Stomach (tissue), 9 donors: ENCODE results near the gene TEAD2. TPM values are rescaled to one million over a fixed set of nuclear protein-coding genes. Genes with fewer than 3 reads are reported as not detected.

Experiments
- DNase-seq, 2 donors: peaks; one replicate each; pipeline versions ENCODE4 v3.0.0 to v3.0.0-alpha.2; 2013 to 2019
- H3K27ac ChIP-seq, 5 donors: fragments of 200-600 bp in 4 of 5; sonication (generic) in 4 of 5; one replicate each; pipeline ENCODE4 v1.5.1; 2013 to 2019; ENCODE audit warnings: mild to moderate bottlenecking in 1 of 5, moderate library complexity in 1 of 5
- H3K27me3 ChIP-seq, 3 donors: fragments of 200-600 bp; sonication (generic); one replicate each; pipeline ENCODE4 v1.5.1; 2017 to 2019; ENCODE audit warnings: mixed run types in 1 of 3
- H3K36me3 ChIP-seq, 4 donors: fragments of 200-600 bp; sonication (generic); 1 replicate in 3 of 4; 2 replicates in 1 of 4; pipeline ENCODE4 v1.5.1; 2016 to 2019
- H3K4me1 ChIP-seq, 4 donors: fragments of 200-600 bp; sonication (generic); one replicate each; pipeline ENCODE4 v1.5.1; 2016 to 2019
- H3K4me3 ChIP-seq, 4 donors: fragments of 200-600 bp; sonication (generic) in 3 of 4; one replicate each; pipeline ENCODE4 v1.5.1; 2016 to 2019; ENCODE audit warnings: mild to moderate bottlenecking in 1 of 4
- H3K9me3 ChIP-seq, 4 donors: fragments of 200-600 bp; sonication (generic); one replicate each; pipeline ENCODE4 v1.5.1; 2016 to 2019
- EP300 ChIP-seq: sonication (generic); formaldehyde crosslinking; IDR thresholded peaks from one replicate; pipeline ENCODE4 v1.6.1; 2017; ENCODE audit warnings: antibody characterized with exemption
- POLR2A ChIP-seq, 4 donors: fragments of 450-650 bp; IDR thresholded peaks; one replicate each; pipeline ENCODE4 v1.6.1; 2016; ENCODE audit warnings: antibody characterized with exemption in 4 of 4, control low read depth in 2 of 4, mild to moderate bottlenecking in 1 of 4, moderate library complexity in 1 of 4
- POLR2AphosphoS5 ChIP-seq, 3 donors: sonication (generic); formaldehyde crosslinking; IDR thresholded peaks; one replicate each; pipeline ENCODE4 v1.6.1; 2016; ENCODE audit warnings: antibody characterized with exemption in 3 of 3
- WGBS, 5 donors: extraction: QIAGEN DNeasy Blood & Tissue Kit in 3 of 5; methylation state at CpG; one replicate each; pipeline versions ENCODE4 v1.1.5 to v1.1.7; 2013 to 2018; 5-methylcytosine and 5-hydroxymethylcytosine counted together
- intact Hi-C: fragments of 100-400 bp; cut with DNase I; formaldehyde crosslinking; loops from one replicate; pipeline ENCODE4 v1.15.1; 2023; ENCODE audit warnings: low total_unique reads
- polyA plus RNA-seq, 3 donors: library from polyadenylated mRNA; stranded (reverse); fragments of 200-250 nt; gene quantifications; one replicate each; pipeline ENCODE4 v1.2.3, GENCODE V29; 2013
- total RNA-seq, 5 donors: library from RNA; depleted of rRNA; stranded (reverse); fragments of >200 nt; gene quantifications; one replicate each; pipeline versions ENCODE4 v1.1.0 to v1.2.3, GENCODE V29; 2014 to 2016
- TF ChIP-seq, protein P1 (sequence below), 7 experiments: fragments of 450-650 bp in 4 of 7; fragments of 200-600 bp in 3 of 7; sonication (generic) in 3 of 7; IDR thresholded peaks; one replicate each; pipeline ENCODE4 v1.5.1; 2016 to 2019; ENCODE audit warnings: antibody characterized with exemption in 7 of 7, control low read depth in 2 of 7, mild to moderate bottlenecking in 1 of 7
- donor health status: healthy with polysubstance abuse.
- donor health status: Bipolar disorder and iron deficiency.
- donor health status: healthy.

TEAD2 gene
- total and polyA plus RNA-seq, 8 donors = 4.3 to 42.0 (median 20.0) TPM

- WGBS, 5 donors = 87 to 93% (median 90%) methylated on average over 6 of the region's 6 CpGs
These were observed 37.8 kb upstream of the TEAD2 start for GRCh38 chr19:49400029-49400428.

DNA sequence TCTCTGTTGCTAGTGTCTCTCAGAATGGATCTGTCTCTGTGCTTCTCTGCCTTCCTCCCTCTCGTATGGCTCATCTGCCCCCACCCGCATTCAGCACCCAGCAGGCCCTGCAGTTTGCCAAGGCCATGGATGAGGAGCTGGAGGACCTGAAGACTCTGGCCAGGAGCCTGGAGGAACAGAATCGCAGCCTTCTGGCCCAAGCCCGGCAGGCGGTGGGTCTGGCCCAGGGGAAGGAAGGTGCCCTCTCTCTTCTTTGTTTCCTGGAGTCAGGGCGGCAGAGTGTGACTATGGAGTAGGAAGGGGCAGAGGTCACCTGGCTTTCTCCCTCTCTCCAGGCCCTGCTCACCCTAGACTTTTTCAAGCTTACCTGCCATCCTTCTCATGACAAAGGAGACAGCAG is 36.7 kb upstream of the TEAD2 start:
- Histone ChIP-seq H3K27me3 (peaks cover 0 to 55% (median 6%) of the 10 kb centered on the region in 3 donors), H3K9me3 (no peaks in the 10 kb centered on the region), H3K36me3 (no peaks in the 10 kb centered on the region), H3K4me3 (no peak overlapping the region), H3K4me1 (no peaks in the 10 kb centered on the region), H3K27ac (no peak overlapping the region)
- no peak for TF ChIP-seq POLR2AphosphoS5 (IDR thresholded peaks at IDR 0.05)
- no peak for TF ChIP-seq POLR2A (IDR thresholded peaks at IDR 0.05)
- no peak for TF ChIP-seq EP300
- TF ChIP-seq, protein P1, sequence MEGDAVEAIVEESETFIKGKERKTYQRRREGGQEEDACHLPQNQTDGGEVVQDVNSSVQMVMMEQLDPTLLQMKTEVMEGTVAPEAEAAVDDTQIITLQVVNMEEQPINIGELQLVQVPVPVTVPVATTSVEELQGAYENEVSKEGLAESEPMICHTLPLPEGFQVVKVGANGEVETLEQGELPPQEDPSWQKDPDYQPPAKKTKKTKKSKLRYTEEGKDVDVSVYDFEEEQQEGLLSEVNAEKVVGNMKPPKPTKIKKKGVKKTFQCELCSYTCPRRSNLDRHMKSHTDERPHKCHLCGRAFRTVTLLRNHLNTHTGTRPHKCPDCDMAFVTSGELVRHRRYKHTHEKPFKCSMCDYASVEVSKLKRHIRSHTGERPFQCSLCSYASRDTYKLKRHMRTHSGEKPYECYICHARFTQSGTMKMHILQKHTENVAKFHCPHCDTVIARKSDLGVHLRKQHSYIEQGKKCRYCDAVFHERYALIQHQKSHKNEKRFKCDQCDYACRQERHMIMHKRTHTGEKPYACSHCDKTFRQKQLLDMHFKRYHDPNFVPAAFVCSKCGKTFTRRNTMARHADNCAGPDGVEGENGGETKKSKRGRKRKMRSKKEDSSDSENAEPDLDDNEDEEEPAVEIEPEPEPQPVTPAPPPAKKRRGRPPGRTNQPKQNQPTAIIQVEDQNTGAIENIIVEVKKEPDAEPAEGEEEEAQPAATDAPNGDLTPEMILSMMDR (IDR thresholded peaks at IDR 0.05) = no peak
- intact Hi-C loops = loop anchor here (5.0 kb wide), 1 partner anchor 33 kb away; no protein-coding TSS in a partner anchor
- 83 to 91% (median 84%) methylated on average over 6 of the region's 6 CpGs for WGBS, 5 donors
- DNase-seq = no peak

More at GRCh38 chr19:49400029-49400428, 37.8 kb upstream of the TEAD2 start:
- no peak overlapping the region for H3K4me3 ChIP-seq
- peaks cover 0 to 48% (median 0%) of the 10 kb centered on the region in 3 donors for H3K27me3 ChIP-seq
- H3K9me3 ChIP-seq = no peaks in the 10 kb centered on the region
- intact Hi-C loops = no loop called here
- no peaks in the 10 kb centered on the region for H3K4me1 ChIP-seq
- no peak overlapping the region for H3K27ac ChIP-seq
- H3K36me3 ChIP-seq = no peaks in the 10 kb centered on the region
- no peak for TF ChIP-seq POLR2A (IDR thresholded peaks at IDR 0.05)
- no peak for TF ChIP-seq EP300
- TF ChIP-seq, protein P1 (IDR thresholded peaks at IDR 0.05) = no peak
- TF ChIP-seq POLR2AphosphoS5 (IDR thresholded peaks at IDR 0.05) = no peak
- no peak for DNase-seq

DNA sequence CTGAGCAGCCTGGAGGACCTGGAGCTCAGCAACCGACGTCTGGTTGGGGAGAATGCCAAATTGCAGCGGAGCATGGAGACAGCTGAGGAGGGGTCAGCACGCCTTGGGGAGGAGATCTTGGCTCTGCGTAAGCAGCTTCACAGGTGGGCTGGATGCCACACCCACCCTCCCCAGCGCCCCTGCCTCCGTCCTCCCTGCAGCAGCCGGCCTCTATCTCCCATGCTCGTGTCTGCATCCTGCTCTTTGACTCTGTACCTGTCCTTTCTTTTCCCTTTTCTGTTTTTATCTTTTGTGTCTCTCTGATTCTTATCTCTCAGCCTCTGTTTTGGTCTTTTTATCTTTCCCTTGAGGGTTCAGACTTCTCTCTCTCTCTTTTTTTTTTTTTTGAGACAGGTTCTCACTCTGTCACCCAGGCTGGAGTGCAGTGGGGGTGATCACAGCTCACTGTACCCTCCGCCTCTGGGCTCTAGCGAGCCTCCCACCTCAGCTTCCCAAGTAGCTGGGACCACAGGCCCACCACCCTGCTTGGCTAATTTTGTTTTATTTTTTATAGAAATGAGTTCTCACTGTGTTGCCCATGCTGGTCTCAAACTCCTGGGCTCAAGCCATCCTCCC is 35.9 kb upstream of the TEAD2 start:
- Histone ChIP-seq H3K27me3 (peaks cover 0 to 55% (median 7%) of the 10 kb centered on the region in 3 donors), H3K4me1 (no peaks in the 10 kb centered on the region), H3K4me3 (no peak overlapping the region), H3K36me3 (no peaks in the 10 kb centered on the region), H3K27ac (no peak overlapping the region), H3K9me3 (no peaks in the 10 kb centered on the region)
- 50 to 69% (median 53%) methylated on average over 11 of the region's 11 CpGs for WGBS, 5 donors
- DNase-seq = no peak
- TF ChIP-seq, protein P1 (IDR thresholded peaks at IDR 0.05) = no peak
- no peak for TF ChIP-seq POLR2A (IDR thresholded peaks at IDR 0.05)
- TF ChIP-seq EP300 = no peak
- no peak for TF ChIP-seq POLR2AphosphoS5 (IDR thresholded peaks at IDR 0.05)
- intact Hi-C loops = loop anchor here (5.0 kb wide), 1 partner anchor 34 kb away; no protein-coding TSS in a partner anchor

DNA sequence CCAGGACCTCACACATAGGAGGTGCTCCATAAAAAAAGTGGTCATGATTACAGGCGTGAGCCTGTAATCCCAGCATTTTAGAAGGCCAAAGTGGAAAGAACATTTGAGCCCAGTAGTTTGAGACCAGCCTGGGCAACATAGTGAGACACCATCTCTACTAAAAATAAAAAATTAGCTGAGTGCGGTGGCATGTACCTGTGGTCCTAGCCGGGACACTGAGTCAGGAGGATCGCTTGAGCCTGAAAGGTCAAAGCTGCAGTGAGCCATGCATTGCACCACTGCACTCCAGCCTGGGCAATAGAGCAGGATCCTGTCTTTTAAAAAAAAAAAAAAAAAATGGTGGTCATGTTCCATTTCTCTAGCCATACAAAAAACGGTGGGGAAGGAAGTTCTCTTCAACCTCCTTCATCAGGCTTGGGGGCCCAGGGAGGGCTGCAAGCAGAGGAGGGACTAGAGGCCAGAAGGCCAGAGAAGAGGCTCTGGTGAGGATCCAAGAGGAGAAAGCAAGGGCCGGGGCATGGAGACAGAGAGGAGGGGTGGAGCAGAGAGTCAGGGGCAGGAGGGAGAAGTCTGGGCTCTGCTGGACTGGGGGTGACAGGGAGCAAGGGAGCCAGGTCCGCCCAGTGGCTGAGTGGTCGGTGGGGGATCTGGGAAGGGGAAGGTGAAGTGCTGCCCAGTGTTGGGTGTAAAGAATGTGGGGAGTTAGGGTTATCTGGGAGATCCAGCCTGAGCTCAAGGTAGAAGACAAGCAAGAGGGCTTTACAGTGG is 34.7 kb upstream of the TEAD2 start:
- Histone ChIP-seq H3K27ac (no peak overlapping the region), H3K27me3 (peaks cover 0 to 52% (median 7%) of the 10 kb centered on the region in 3 donors), H3K36me3 (no peaks in the 10 kb centered on the region), H3K4me3 (no peak overlapping the region), H3K4me1 (peaks cover 0 to 1% (median 0%) of the 10 kb centered on the region in 4 donors), H3K9me3 (no peaks in the 10 kb centered on the region)
- intact Hi-C loops = loop anchor here (5.0 kb wide), 1 partner anchor 35 kb away; no protein-coding TSS in a partner anchor
- DNase-seq = no peak
- WGBS, 5 donors = 74 to 81% (median 75%) methylated on average over 8 of the region's 8 CpGs
- TF ChIP-seq, protein P1 (IDR thresholded peaks at IDR 0.05) = no peak
- TF ChIP-seq EP300 (no peak), POLR2AphosphoS5 (IDR thresholded peaks at IDR 0.05) (no peak), POLR2A (IDR thresholded peaks at IDR 0.05) (no peak)
